Peyer's patch (tissue), 4 donors: Measurements from ENCODE around the gene GALNT13. TPM values are rescaled to one million over a fixed set of nuclear protein-coding genes. Genes with fewer than 3 reads are reported as not detected.

Source experiments
- DNase-seq, 3 donors: peaks; one replicate each; pipeline ENCODE4 v3.0.0-alpha.2; 2017 to 2019
- H3K27ac ChIP-seq, 4 donors: fragments of 200-600 bp; sonication (generic); one replicate each; pipeline ENCODE4 v1.5.1; 2016 to 2019
- H3K27me3 ChIP-seq, 2 donors: fragments of 200-600 bp; sonication (generic); one replicate each; pipeline ENCODE4 v1.5.1; 2019
- H3K36me3 ChIP-seq, 3 donors: fragments of 200-600 bp; sonication (generic); one replicate each; pipeline ENCODE4 v1.5.1; 2016 to 2019
- H3K4me1 ChIP-seq, 4 donors: fragments of 200-600 bp; sonication (generic); one replicate each; pipeline ENCODE4 v1.5.1; 2016 to 2019
- H3K4me3 ChIP-seq, 4 donors: fragments of 200-600 bp; sonication (generic); 1 replicate in 3 of 4; 2 replicates in 1 of 4; pipeline ENCODE4 v1.5.1; 2016 to 2019; ENCODE audit warnings: mild to moderate bottlenecking in 1 of 4
- H3K9me3 ChIP-seq, 4 donors: fragments of 200-600 bp; sonication (generic); one replicate each; pipeline ENCODE4 v1.5.1; 2016 to 2019; ENCODE audit warnings: mild to moderate bottlenecking in 1 of 4
- POLR2A ChIP-seq, 2 donors: fragments of 450-650 bp; IDR thresholded peaks; one replicate each; pipeline ENCODE4 v1.5.1; 2017; ENCODE audit warnings: antibody characterized with exemption in 2 of 2, mild to moderate bottlenecking in 2 of 2, moderate library complexity in 2 of 2
- total RNA-seq, 4 donors: library from RNA; depleted of rRNA; stranded (reverse); fragments of >200 nt; gene quantifications; one replicate each; pipeline ENCODE4 v1.1.0, GENCODE V29; 2016
- TF ChIP-seq, protein P1 (sequence below), 6 experiments: fragments of 450-650 bp in 4 of 6; fragments of 200-600 bp in 2 of 6; sonication (generic) in 1 of 6; IDR thresholded peaks; one replicate each; pipeline ENCODE4 v1.5.1; 2017 to 2019; ENCODE audit warnings: antibody characterized with exemption in 6 of 6, mild to moderate bottlenecking in 3 of 6, moderate library complexity in 1 of 6

GALNT13 gene
- total RNA-seq, 4 donors from 2014 or later = 1.6 to 2.7 (median 2.0) TPM

DNA sequence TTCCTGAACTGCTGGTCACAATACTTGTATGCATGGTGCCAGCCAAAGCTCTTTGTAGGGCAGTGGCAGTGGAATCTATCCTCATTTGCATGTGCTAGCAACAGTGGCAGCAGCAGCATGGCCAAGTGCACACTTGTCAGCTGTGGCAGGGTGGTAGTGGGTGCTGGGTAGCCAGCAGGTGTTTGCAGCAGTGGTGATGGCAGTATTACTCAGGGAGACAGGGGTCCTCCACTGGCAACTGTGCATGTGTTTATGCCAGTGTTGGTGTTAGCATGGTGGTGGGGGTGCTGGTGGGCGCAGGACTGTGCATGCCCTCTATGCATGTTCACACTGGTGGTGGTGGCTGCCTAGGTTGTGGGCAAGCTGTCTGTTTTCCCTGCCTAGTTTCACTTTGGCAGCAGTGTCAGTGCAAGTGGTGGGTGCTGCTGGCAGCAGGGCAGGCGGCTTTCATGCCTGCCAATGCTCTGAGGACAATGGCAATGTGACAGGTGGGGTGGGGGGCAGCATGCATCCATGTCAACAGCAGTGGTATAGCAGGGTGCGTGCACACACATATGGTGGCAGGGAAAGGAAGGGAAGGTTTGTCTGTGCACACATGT is 41.2 kb downstream of the GALNT13 start:
- Histone ChIP-seq H3K4me1 (no peaks in the 10 kb centered on the region), H3K27ac (no peak overlapping the region), H3K9me3 (peaks cover 0 to 6% (median 0%) of the 10 kb centered on the region in 4 donors), H3K27me3 (no peaks in the 10 kb centered on the region), H3K4me3 (no peak overlapping the region), H3K36me3 (no peaks in the 10 kb centered on the region)
- TF ChIP-seq POLR2A (IDR thresholded peaks at IDR 0.05) = no peak
- TF ChIP-seq, protein P1, sequence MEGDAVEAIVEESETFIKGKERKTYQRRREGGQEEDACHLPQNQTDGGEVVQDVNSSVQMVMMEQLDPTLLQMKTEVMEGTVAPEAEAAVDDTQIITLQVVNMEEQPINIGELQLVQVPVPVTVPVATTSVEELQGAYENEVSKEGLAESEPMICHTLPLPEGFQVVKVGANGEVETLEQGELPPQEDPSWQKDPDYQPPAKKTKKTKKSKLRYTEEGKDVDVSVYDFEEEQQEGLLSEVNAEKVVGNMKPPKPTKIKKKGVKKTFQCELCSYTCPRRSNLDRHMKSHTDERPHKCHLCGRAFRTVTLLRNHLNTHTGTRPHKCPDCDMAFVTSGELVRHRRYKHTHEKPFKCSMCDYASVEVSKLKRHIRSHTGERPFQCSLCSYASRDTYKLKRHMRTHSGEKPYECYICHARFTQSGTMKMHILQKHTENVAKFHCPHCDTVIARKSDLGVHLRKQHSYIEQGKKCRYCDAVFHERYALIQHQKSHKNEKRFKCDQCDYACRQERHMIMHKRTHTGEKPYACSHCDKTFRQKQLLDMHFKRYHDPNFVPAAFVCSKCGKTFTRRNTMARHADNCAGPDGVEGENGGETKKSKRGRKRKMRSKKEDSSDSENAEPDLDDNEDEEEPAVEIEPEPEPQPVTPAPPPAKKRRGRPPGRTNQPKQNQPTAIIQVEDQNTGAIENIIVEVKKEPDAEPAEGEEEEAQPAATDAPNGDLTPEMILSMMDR (IDR thresholded peaks at IDR 0.05) = no peak
- no peak for DNase-seq

DNA sequence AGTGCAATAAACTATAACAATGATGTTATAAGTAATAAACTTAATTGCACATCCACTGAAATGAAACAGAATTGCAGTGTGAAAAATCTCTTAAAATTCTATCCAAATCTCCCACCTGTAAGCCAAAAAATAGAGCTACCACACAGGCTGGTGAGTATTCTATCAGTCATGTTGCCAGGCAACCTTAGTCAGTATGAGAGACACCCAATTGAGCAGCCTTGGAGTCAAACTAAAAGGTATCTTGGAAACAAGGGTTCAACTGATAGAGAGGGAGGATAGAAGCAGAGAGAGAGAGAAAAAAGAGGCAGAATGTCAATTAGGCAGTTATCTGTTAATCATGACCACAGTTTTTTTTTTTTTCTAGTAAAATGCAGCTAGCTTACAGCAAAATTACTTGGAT is 45.8 kb downstream of the GALNT13 start:
- Histone ChIP-seq H3K27me3 (no peaks in the 10 kb centered on the region), H3K4me3 (no peak overlapping the region), H3K36me3 (no peaks in the 10 kb centered on the region), H3K4me1 (no peaks in the 10 kb centered on the region), H3K9me3 (peaks cover 0 to 5% (median 0%) of the 10 kb centered on the region in 4 donors), H3K27ac (no peak overlapping the region)
- TF ChIP-seq POLR2A (IDR thresholded peaks at IDR 0.05) = no peak
- TF ChIP-seq, protein P1 (IDR thresholded peaks at IDR 0.05) = no peak
- DNase-seq = no peak

DNA sequence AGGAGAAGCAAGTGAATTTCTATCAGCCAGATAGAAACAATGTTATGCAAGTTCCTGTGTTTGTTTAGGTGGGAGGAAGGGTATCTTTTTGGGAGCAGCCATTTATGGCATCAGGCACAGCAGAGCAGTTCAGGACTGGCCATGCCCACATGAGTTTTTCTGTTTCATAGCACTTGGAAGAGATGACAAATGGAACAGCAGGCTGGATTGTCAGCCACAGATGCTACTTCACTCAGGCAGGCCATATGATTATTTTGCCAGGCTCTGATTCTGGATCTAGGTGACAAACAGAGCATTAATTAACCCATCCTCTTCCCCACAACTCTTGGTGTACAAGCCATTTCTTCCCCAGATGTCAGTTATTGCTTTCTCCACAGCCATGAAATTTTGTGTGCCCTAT is 63.8 kb downstream of the GALNT13 start:
- no peaks in the 10 kb centered on the region for H3K27me3 ChIP-seq
- H3K9me3 ChIP-seq = no peaks in the 10 kb centered on the region
- H3K36me3 ChIP-seq = no peaks in the 10 kb centered on the region
- no peaks in the 10 kb centered on the region for H3K4me1 ChIP-seq
- DNase-seq = no peak
- H3K27ac ChIP-seq = no peak overlapping the region
- no peak for TF ChIP-seq POLR2A (IDR thresholded peaks at IDR 0.05)
- TF ChIP-seq, protein P1 (IDR thresholded peaks at IDR 0.05) = no peak
- no peak overlapping the region for H3K4me3 ChIP-seq

DNA sequence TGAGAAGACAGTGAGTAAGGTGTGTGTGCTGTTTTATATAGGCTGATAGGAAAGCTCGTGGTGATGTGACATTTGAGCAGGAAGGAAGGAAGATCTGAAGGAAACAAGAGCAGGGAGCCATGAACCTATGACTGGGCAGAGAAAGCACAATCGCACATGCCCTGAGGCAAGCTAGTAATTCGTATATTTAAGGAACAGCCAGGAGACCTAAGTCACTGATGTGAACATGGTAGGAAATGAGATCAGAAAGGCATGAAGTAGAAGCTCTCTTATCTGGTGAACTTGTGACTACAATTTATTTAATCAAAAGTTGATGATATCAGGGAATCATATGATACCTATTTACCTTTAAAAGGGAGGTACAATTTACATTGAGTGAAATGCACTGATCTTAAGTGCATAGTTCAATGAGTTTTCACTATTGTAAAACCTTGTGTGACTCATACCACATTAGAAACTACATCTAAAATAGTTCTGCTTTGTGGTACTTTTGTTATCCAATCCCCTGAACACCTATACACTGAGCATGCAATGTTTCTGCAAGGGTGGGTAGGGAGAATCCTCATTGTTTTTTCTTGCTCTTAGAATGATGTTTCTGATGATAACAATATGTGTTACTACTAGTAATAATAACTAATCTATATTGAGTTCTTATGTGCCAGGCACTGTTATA is 67.5 kb downstream of the GALNT13 start:
- H3K4me1 ChIP-seq = no peaks in the 10 kb centered on the region
- no peaks in the 10 kb centered on the region for H3K27me3 ChIP-seq
- no peaks in the 10 kb centered on the region for H3K9me3 ChIP-seq
- H3K36me3 ChIP-seq = no peaks in the 10 kb centered on the region
- no peak for DNase-seq
- TF ChIP-seq POLR2A (IDR thresholded peaks at IDR 0.05) = no peak
- TF ChIP-seq, protein P1 (IDR thresholded peaks at IDR 0.05) = no peak
- H3K27ac ChIP-seq = no peak overlapping the region
- H3K4me3 ChIP-seq = no peak overlapping the region

DNA sequence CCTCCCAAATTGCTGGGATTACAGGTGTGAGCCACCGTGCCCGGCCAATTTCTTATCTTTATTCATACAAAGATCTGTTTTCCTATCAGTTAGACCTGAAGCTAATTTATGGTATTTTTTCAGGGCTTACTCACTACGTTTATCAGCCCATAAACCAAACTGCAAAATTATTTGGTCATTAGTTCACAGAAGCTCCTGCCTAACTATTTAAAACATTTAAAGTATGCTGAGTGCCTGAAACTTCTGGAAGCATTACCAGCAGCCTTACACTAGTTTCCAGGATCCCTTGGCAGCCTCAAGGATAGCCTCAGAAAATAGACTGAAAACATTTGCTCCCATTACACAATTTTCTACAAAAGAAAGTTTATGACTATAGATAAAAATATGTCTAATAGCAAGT is 68.8 kb downstream of the GALNT13 start:
- no peak overlapping the region for H3K27ac ChIP-seq
- no peaks in the 10 kb centered on the region for H3K9me3 ChIP-seq
- no peak overlapping the region for H3K4me3 ChIP-seq
- no peak for TF ChIP-seq POLR2A (IDR thresholded peaks at IDR 0.05)
- TF ChIP-seq, protein P1 (IDR thresholded peaks at IDR 0.05) = no peak
- no peaks in the 10 kb centered on the region for H3K36me3 ChIP-seq
- H3K27me3 ChIP-seq = no peaks in the 10 kb centered on the region
- no peaks in the 10 kb centered on the region for H3K4me1 ChIP-seq
- DNase-seq = no peak
